Hematopoietic multipotent progenitor cell treated with erythropoietin and hydrocortisone succinate and interleukin-3 and kit ligand, for 17 days (in vitro differentiated cells): ENCODE data around the gene EZH1.
"Not testable (repeated sequence)": the region's sequence is repeated elsewhere in the genome, so short reads cannot be mapped to it uniquely, and the experiment has no call there.

Experiments
- DNase-seq: peaks from one replicate; pipeline ENCODE4 v3.0.0-alpha.2; 2015; ENCODE audit warnings: low spot score

EZH1 gene

GRCh38 chr17:42772945-42773289 is 28.1 kb upstream of the EZH1 start:
- DNase-seq, result no peak

- DNase-seq, result not testable (repeated sequence)
Observed at GRCh38 chr17:42769964-42770363, 25.1 kb upstream of the EZH1 start.

- DNase-seq, result not testable (repeated sequence)
Observed at GRCh38 chr17:42768006-42768405, 23.2 kb upstream of the EZH1 start.

- DNase-seq, result no peak
Observed at GRCh38 chr17:42767512-42767911, 22.7 kb upstream of the EZH1 start.

- DNase-seq, result no peak
Observed at GRCh38 chr17:42766124-42766523, 21.3 kb upstream of the EZH1 start.

GRCh38 chr17:42761638-42762037 is 16.8 kb upstream of the EZH1 start:
- DNase-seq, result no peak

- DNase-seq, result no peak
Observed at GRCh38 chr17:42760652-42761581, 16.1 kb upstream of the EZH1 start, which contains the start of gene RAMP2. Gene RAMP2 (plus strand): TSS chr17:42761227. CDS start chr17:42761262, 35 bp downstream.

- no peak for DNase-seq
Observed at GRCh38 chr17:42759982-42760651, 15.3 kb upstream of the EZH1 start.

GRCh38 chr17:42754782-42755181 is 9.9 kb upstream of the EZH1 start:
- DNase-seq, result no peak

- DNase-seq, result no peak
Observed at GRCh38 chr17:42751628-42752027, 6.8 kb upstream of the EZH1 start.

- no peak for DNase-seq
Observed at GRCh38 chr17:42750739-42751344, 6.0 kb upstream of the EZH1 start.

- DNase-seq, result no peak
Observed at GRCh38 chr17:42748908-42749798, 4.3 kb upstream of the EZH1 start.

GRCh38 chr17:42748202-42748907 is 3.5 kb upstream of the EZH1 start:
- DNase-seq, result no peak

- DNase-seq, result peak; percentile 88
Observed at GRCh38 chr17:42744283-42744805, 496 bp downstream of the EZH1 start.

- DNase-seq, result peak; percentile 58
Observed at GRCh38 chr17:42743595-42744282, 1.1 kb downstream of the EZH1 start.

GRCh38 chr17:42742916-42743315 is 1.9 kb downstream of the EZH1 start:
- not testable (repeated sequence) for DNase-seq

- DNase-seq, result peak; percentile 17
Observed at GRCh38 chr17:42740699-42741098, 4.1 kb downstream of the EZH1 start.

GRCh38 chr17:42725143-42725542 is 19.7 kb downstream of the EZH1 start:
- DNase-seq, result no peak

GRCh38 chr17:42723636-42724035 is 21.2 kb downstream of the EZH1 start:
- no peak for DNase-seq

- DNase-seq, result peak; percentile 81
Observed at GRCh38 chr17:42720996-42721583, 23.8 kb downstream of the EZH1 start.
